Smooth muscle cell (in vitro differentiated cells): ENCODE data around the gene NHERF1. TPM values are rescaled to one million over a fixed set of nuclear protein-coding genes. Genes with fewer than 3 reads are reported as not detected.

ENCODE experiments used
- DNase-seq: peaks from one replicate; lab custom pipeline; 2025; ENCODE audit not compliant: unreplicated experiment; lab: John Stamatoyannopoulos, UW
- H2AFZ ChIP-seq: fragments of 200-600 bp; sonication (generic); 2 replicates; pipeline ENCODE4 v1.6.0; 2016; ENCODE audit warnings: antibody characterized with exemption, low read depth, mild to moderate bottlenecking
- H3F3A ChIP-seq: fragments of 200-600 bp; sonication (generic); 2 replicates; pipeline ENCODE4 v1.6.0; 2017; ENCODE audit warnings: antibody characterized with exemption, low read depth
- H3K27ac ChIP-seq: fragments of 200-600 bp; sonication (generic); 2 replicates; pipeline ENCODE4 v1.5.1; 2016; ENCODE audit warnings: low read depth, mild to moderate bottlenecking
- H3K27me3 ChIP-seq: fragments of 200-600 bp; sonication (generic); 2 replicates; pipeline ENCODE4 v1.6.1; 2016; ENCODE audit warnings: low read depth, mild to moderate bottlenecking
- H3K36me3 ChIP-seq: fragments of 200-600 bp; sonication (generic); 2 replicates; pipeline ENCODE4 v1.5.1; 2016; ENCODE audit warnings: low read depth
- H3K4me1 ChIP-seq: fragments of 200-600 bp; sonication (generic); 2 replicates; pipeline ENCODE4 v1.5.1; 2016; ENCODE audit warnings: low read depth
- H3K4me2 ChIP-seq: fragments of 200-600 bp; sonication (generic); 2 replicates; pipeline ENCODE4 v1.6.0; 2016; ENCODE audit warnings: mild to moderate bottlenecking
- H3K4me3 ChIP-seq: fragments of 200-600 bp; sonication (generic); 2 replicates; pipeline ENCODE4 v1.5.1; 2016; ENCODE audit warnings: mild to moderate bottlenecking
- H3K79me2 ChIP-seq: fragments of 200-600 bp; sonication (generic); 2 replicates; pipeline ENCODE4 v1.6.0; 2016; ENCODE audit warnings: low read depth, mild to moderate bottlenecking
- H3K9ac ChIP-seq: fragments of 200-600 bp; sonication (generic); 2 replicates; pipeline ENCODE4 v1.6.0; 2016; ENCODE audit warnings: low read depth
- H3K9me3 ChIP-seq: fragments of 200-600 bp; sonication (generic); replicated peaks from 2 replicates; pipeline ENCODE4 v1.5.1; 2016; ENCODE audit warnings: low read depth
- H4K20me1 ChIP-seq: fragments of 200-600 bp; sonication (generic); 2 replicates; pipeline ENCODE4 v1.6.0; 2016; ENCODE audit warnings: low read depth
- CTCF ChIP-seq: fragments of 200-600 bp; sonication (generic); IDR thresholded peaks from 2 replicates; pipeline ENCODE4 v1.5.1; 2017; ENCODE audit warnings: borderline replicate concordance, mild to moderate bottlenecking, antibody characterized with exemption; ENCODE audit not compliant: insufficient read depth, poor library complexity, severe bottlenecking
- WGBS: methylation state at CpG from one replicate; pipeline ENCODE4 v1.1.7; 2016; ENCODE audit warnings: low lambda C conversion rate; 5-methylcytosine and 5-hydroxymethylcytosine counted together
- polyA plus RNA-seq: library from polyadenylated mRNA; unstranded; fragments of >200 nt; fragmentation: Nextera tagmentation; extraction: Ambion mirVana; gene quantifications from 2 replicates; pipeline ENCODE4 v1.2.1, GENCODE V29; 2016
- total RNA-seq: library from RNA; depleted of rRNA; stranded (reverse); fragments of >200 nt; gene quantifications from 2 replicates; pipeline ENCODE4 v1.2.3, GENCODE V29; 2014

NHERF1 gene
- total and polyA plus RNA-seq, 2 experiments from 2014 or later, result 23.2 to 31.9 TPM

GRCh38 chr17:74785096-74785980, 36.9 kb downstream of the NHERF1 start:
- Histone ChIP-seq H3K36me3 (no peaks in the 10 kb centered on the region), H2AFZ (no peak overlapping the region), H3K27me3 (no peaks in the 10 kb centered on the region), H3K79me2 (no peaks in the 10 kb centered on the region), H3K4me1 (no peaks in the 10 kb centered on the region), H4K20me1 (peaks cover 41% of the 10 kb centered on the region), H3K4me2 (no peak overlapping the region), H3K9me3 (no peaks in the 10 kb centered on the region), H3K9ac (no peak overlapping the region), H3K4me3 (no peak overlapping the region), H3F3A (no peaks in the 10 kb centered on the region), H3K27ac (no peak overlapping the region)
- TF ChIP-seq CTCF, result no peak
- 94% methylated on average over 21 of the region's 21 CpGs for WGBS
- no peak for DNase-seq

- Histone ChIP-seq H3K9me3 (no peaks in the 10 kb centered on the region), H2AFZ (no peak overlapping the region), H3K36me3 (no peaks in the 10 kb centered on the region), H4K20me1 (peaks cover 41% of the 10 kb centered on the region), H3K4me3 (no peak overlapping the region), H3K4me1 (no peaks in the 10 kb centered on the region), H3F3A (no peaks in the 10 kb centered on the region), H3K79me2 (no peaks in the 10 kb centered on the region), H3K4me2 (no peak overlapping the region), H3K27ac (no peak overlapping the region), H3K27me3 (no peaks in the 10 kb centered on the region), H3K9ac (no peak overlapping the region)
- 93% methylated on average over 9 of the region's 9 CpGs for WGBS
- no peak for DNase-seq
- no peak for TF ChIP-seq CTCF
These were observed 37.5 kb downstream of the NHERF1 start for GRCh38 chr17:74785981-74786360.

GRCh38 chr17:74786431-74787055, 38.1 kb downstream of the NHERF1 start:
- Histone ChIP-seq H3K79me2 (no peaks in the 10 kb centered on the region), H3K4me1 (no peaks in the 10 kb centered on the region), H3F3A (no peaks in the 10 kb centered on the region), H3K4me3 (no peak overlapping the region), H2AFZ (no peak overlapping the region), H4K20me1 (peaks cover 41% of the 10 kb centered on the region), H3K27me3 (no peaks in the 10 kb centered on the region), H3K36me3 (no peaks in the 10 kb centered on the region), H3K9me3 (no peaks in the 10 kb centered on the region), H3K4me2 (no peak overlapping the region), H3K27ac (no peak overlapping the region), H3K9ac (no peak overlapping the region)
- DNase-seq, result no peak
- WGBS, result 91% methylated on average over 16 of the region's 16 CpGs
- no peak for TF ChIP-seq CTCF
